AG08396 (cell line): ENCODE measurements around the gene SYDE2.
A peak's percentile ranks its signal among the peaks of the same experiment; 100 is the strongest.
"Not testable (repeated sequence)": the region's sequence is repeated elsewhere in the genome, so short reads cannot be mapped to it uniquely, and the experiment has no call there.

Source experiments
- DNase-seq: peaks from one replicate; pipeline ENCODE4 v3.0.0; 2012; ENCODE audit warnings: low spot score, mixed read lengths

SYDE2 gene

GRCh38 chr1:85166351-85166750, 34.5 kb downstream of the SYDE2 start:
- no peak for DNase-seq

GRCh38 chr1:85158910-85159309, 41.9 kb downstream of the SYDE2 start:
- no peak for DNase-seq

GRCh38 chr1:85157436-85157835, 43.4 kb downstream of the SYDE2 start:
- DNase-seq: no peak

- DNase-seq: no peak
Observed at GRCh38 chr1:85153149-85153891, 47.5 kb downstream of the SYDE2 start.

- no peak for DNase-seq
Observed at GRCh38 chr1:85151446-85151845, 49.4 kb downstream of the SYDE2 start.

GRCh38 chr1:85149805-85150204, 51.0 kb downstream of the SYDE2 start:
- no peak for DNase-seq

GRCh38 chr1:85148524-85149250, 52.1 kb downstream of the SYDE2 start:
- peak; percentile 17 for DNase-seq

GRCh38 chr1:85146972-85147359, 53.9 kb downstream of the SYDE2 start:
- DNase-seq: no peak

- DNase-seq: not testable (repeated sequence)
Observed at GRCh38 chr1:85146298-85146971, 54.4 kb downstream of the SYDE2 start.

- no peak for DNase-seq
Observed at GRCh38 chr1:85144351-85144750, 56.5 kb downstream of the SYDE2 start.

- DNase-seq: no peak
Observed at GRCh38 chr1:85142753-85143152, 58.1 kb downstream of the SYDE2 start.

GRCh38 chr1:85138439-85138838, 62.4 kb downstream of the SYDE2 start:
- DNase-seq: not testable (repeated sequence)

- no peak for DNase-seq
Observed at GRCh38 chr1:85137660-85138059, 63.2 kb downstream of the SYDE2 start.

GRCh38 chr1:85135392-85135798, 65.4 kb downstream of the SYDE2 start:
- DNase-seq: no peak

GRCh38 chr1:85134583-85135391, 66.0 kb downstream of the SYDE2 start:
- DNase-seq: peak; percentile 8

- no peak for DNase-seq
Observed at GRCh38 chr1:85133565-85134159, 67.2 kb downstream of the SYDE2 start.

GRCh38 chr1:85132078-85132720, 68.6 kb downstream of the SYDE2 start:
- no peak for DNase-seq

GRCh38 chr1:85128316-85128715, 72.5 kb downstream of the SYDE2 start:
- DNase-seq: peak; percentile 12

GRCh38 chr1:85125891-85126290, 74.9 kb downstream of the SYDE2 start:
- no peak for DNase-seq

GRCh38 chr1:85124091-85124490, 76.7 kb downstream of the SYDE2 start:
- DNase-seq: no peak

- no peak for DNase-seq
Observed at GRCh38 chr1:85122169-85122568, 78.6 kb downstream of the SYDE2 start.
